HEK293T (cell line): ENCODE measurements around the gene SLC6A2.

Experiments used
- CTCF ChIA-PET: fragments of 350-600 bp; formaldehyde crosslinking; extraction: SDS; loops from one replicate; lab custom pipeline; 2021; ENCODE audit warnings: antibody characterized with exemption, inconsistent platforms; lab: Yijun Ruan, JAX
- POLR2A ChIA-PET: fragments of 350-600 bp; formaldehyde crosslinking; extraction: SDS; loops from one replicate; lab custom pipeline; 2020; ENCODE audit warnings: antibody characterized with exemption, inconsistent platforms; lab: Yijun Ruan, JAX
- DNase-seq: peaks from one replicate; pipeline ENCODE4 v3.0.0; 2012; ENCODE audit warnings: mixed read lengths; ENCODE audit errors: extremely low spot score
- ARNT ChIP-seq: fragments of 450-650 bp; IDR thresholded peaks from 2 replicates; pipeline ENCODE4 v1.6.1; 2017; ENCODE audit warnings: mild to moderate bottlenecking
- BHLHE40 ChIP-seq: fragments of 450-650 bp; IDR thresholded peaks from 2 replicates; pipeline ENCODE4 v1.6.1; 2016; ENCODE audit warnings: mild to moderate bottlenecking, moderate library complexity, borderline replicate concordance
- CTBP1 ChIP-seq: fragments of 450-650 bp; IDR thresholded peaks from 2 replicates; pipeline ENCODE4 v1.6.1; 2016; ENCODE audit warnings: borderline replicate concordance
- ELF4 ChIP-seq: fragments of 450-650 bp; IDR thresholded peaks from 2 replicates; pipeline ENCODE4 v1.6.1; 2017; ENCODE audit warnings: antibody characterized with exemption
- FOXA1 ChIP-seq: fragments of 450-650 bp; IDR thresholded peaks from 2 replicates; pipeline ENCODE4 v1.6.1; 2016; ENCODE audit warnings: mild to moderate bottlenecking
- FOXK2 ChIP-seq: fragments of 450-650 bp; IDR thresholded peaks from 2 replicates; pipeline ENCODE4 v1.6.1; 2016; ENCODE audit warnings: mild to moderate bottlenecking
- FOXM1 ChIP-seq: fragments of 450-650 bp; IDR thresholded peaks from 2 replicates; pipeline ENCODE4 v1.6.1; 2017; ENCODE audit warnings: mild to moderate bottlenecking, borderline replicate concordance
- HDGF ChIP-seq: fragments of 450-650 bp; IDR thresholded peaks from 2 replicates; pipeline ENCODE4 v1.6.1; 2017; ENCODE audit warnings: antibody characterized with exemption, borderline replicate concordance
- L3MBTL2 ChIP-seq: fragments of 450-650 bp; conservative IDR thresholded peaks from 2 replicates; pipeline ENCODE4 v1.6.1; 2016; ENCODE audit warnings: mild to moderate bottlenecking
- LEF1 ChIP-seq: fragments of 450-650 bp; IDR thresholded peaks from 2 replicates; pipeline ENCODE4 v1.6.1; 2017; ENCODE audit warnings: mild to moderate bottlenecking, borderline replicate concordance
- NFRKB ChIP-seq: fragments of 450-650 bp; IDR thresholded peaks from 2 replicates; pipeline ENCODE4 v1.6.1; 2016; ENCODE audit warnings: mild to moderate bottlenecking, moderate library complexity
- PKNOX1 ChIP-seq: fragments of 450-650 bp; IDR thresholded peaks from 2 replicates; pipeline ENCODE4 v1.6.1; 2016
- SP1 ChIP-seq: fragments of 450-650 bp; IDR thresholded peaks from 2 replicates; pipeline ENCODE4 v1.6.1; 2017
- SUZ12 ChIP-seq: fragments of 450-650 bp; IDR thresholded peaks from 2 replicates; pipeline ENCODE4 v1.6.1; 2016; ENCODE audit warnings: mild to moderate bottlenecking
- TARDBP ChIP-seq: fragments of 450-650 bp; IDR thresholded peaks from 2 replicates; pipeline ENCODE4 v1.6.1; 2016
- ZNF384 ChIP-seq: fragments of 450-650 bp; IDR thresholded peaks from 2 replicates; pipeline ENCODE4 v1.6.1; 2016

SLC6A2 gene

GRCh38 chr16:55711959-55712876, 56.4 kb downstream of the SLC6A2 start:
- ChIA-PET POLR2A (no interaction called here), CTCF (interaction anchor here (0.6 to 1.2 kb wide), 4 partner anchors 130 to 247 kb away, joined by 3 to 5 read pairs (median 4); no protein-coding TSS in a partner anchor)
- DNase-seq: peak; percentile 67
- TF ChIP-seq NFRKB (no peak), FOXK2 (no peak), L3MBTL2 (no peak), SP1 (no peak), LEF1 (no peak)

GRCh38 chr16:55713103-55713502, 57.3 kb downstream of the SLC6A2 start:
- CTCF ChIA-PET: interaction anchor here (0.6 to 1.2 kb wide), 3 partner anchors 129 to 133 kb away, joined by 3 to 5 read pairs (median 3); no protein-coding TSS in a partner anchor
- POLR2A ChIA-PET: no interaction called here
- no peak for TF ChIP-seq FOXM1
- TF ChIP-seq CTBP1: no peak
- TF ChIP-seq SUZ12: no peak
- no peak for TF ChIP-seq ZNF384
- TF ChIP-seq TARDBP: no peak
- TF ChIP-seq PKNOX1: no peak
- TF ChIP-seq BHLHE40: no peak
- no peak for TF ChIP-seq LEF1
- no peak for TF ChIP-seq FOXA1
- no peak for TF ChIP-seq FOXK2
- TF ChIP-seq HDGF: no peak
- TF ChIP-seq ARNT: no peak
- DNase-seq: no peak

- ChIA-PET CTCF (no interaction called here), POLR2A (no interaction called here)
- DNase-seq: no peak
- no peak for TF ChIP-seq CTBP1
- no peak for TF ChIP-seq FOXK2
- TF ChIP-seq SP1: no peak
- TF ChIP-seq HDGF: no peak
- TF ChIP-seq LEF1: no peak
- TF ChIP-seq FOXM1: no peak
- TF ChIP-seq FOXA1: no peak
- no peak for TF ChIP-seq SUZ12
- no peak for TF ChIP-seq ZNF384
- TF ChIP-seq PKNOX1: no peak
- TF ChIP-seq L3MBTL2: no peak
- TF ChIP-seq BHLHE40: no peak
- no peak for TF ChIP-seq NFRKB
- no peak for TF ChIP-seq ARNT
- no peak for TF ChIP-seq ELF4
- TF ChIP-seq TARDBP: no peak
These were observed 61.5 kb downstream of the SLC6A2 start for GRCh38 chr16:55717326-55717725.

- TF ChIP-seq PKNOX1 (no peak), SP1 (no peak), BHLHE40 (no peak), NFRKB (no peak), FOXM1 (no peak), CTBP1 (no peak), TARDBP (no peak), ZNF384 (no peak), FOXK2 (no peak), L3MBTL2 (no peak), HDGF (no peak), FOXA1 (no peak), SUZ12 (no peak), ARNT (no peak)
- CTCF ChIA-PET: no interaction called here
- DNase-seq: no peak
- POLR2A ChIA-PET: no interaction called here
These were observed 69.4 kb downstream of the SLC6A2 start for GRCh38 chr16:55725055-55725777.

GRCh38 chr16:55728797-55729196, 73.0 kb downstream of the SLC6A2 start:
- TF ChIP-seq CTBP1 (no peak), HDGF (no peak), PKNOX1 (no peak), LEF1 (no peak), ARNT (no peak), SUZ12 (no peak), L3MBTL2 (no peak), SP1 (no peak), FOXM1 (no peak), ELF4 (no peak)
- DNase-seq: no peak
- ChIA-PET CTCF (no interaction called here), POLR2A (no interaction called here)
